Memory B cell (primary cell): ENCODE data around the gene CHTF18.
"Not testable (repeated sequence)": the region's sequence is repeated elsewhere in the genome, so short reads cannot be mapped to it uniquely, and the experiment has no call there.

Experiments used
- ATAC-seq: fragments of 150-1000 bp; cut with Tn5 transposase; 2 replicates; pipeline ENCODE4 v1.10.0; 2021; ENCODE audit warnings: low read depth, mild to moderate bottlenecking, moderate library complexity
- DNase-seq, 2 donors: peaks; one replicate each; pipeline ENCODE4 v3.0.0; 2022; ENCODE audit warnings: low spot score in 2 of 2
- H3K27ac Mint-ChIP-seq: one replicate; pipeline ENCODE4 v1.8.0; 2022; ENCODE audit warnings: mild to moderate bottlenecking, moderate library complexity, mixed read lengths
- H3K27me3 Mint-ChIP-seq: one replicate; pipeline ENCODE4 v1.8.0; 2022; ENCODE audit warnings: mixed read lengths
- H3K36me3 Mint-ChIP-seq: one replicate; pipeline ENCODE4 v1.8.0; 2022; ENCODE audit warnings: mild to moderate bottlenecking, mixed read lengths
- H3K4me1 Mint-ChIP-seq: one replicate; pipeline ENCODE4 v1.8.0; 2022; ENCODE audit warnings: mixed read lengths
- H3K4me3 Mint-ChIP-seq: one replicate; pipeline ENCODE4 v1.8.0; 2022; ENCODE audit warnings: mild to moderate bottlenecking, moderate library complexity, mixed read lengths
- H3K9me3 Mint-ChIP-seq: one replicate; pipeline ENCODE4 v1.8.0; 2022; ENCODE audit warnings: mixed read lengths

The CHTF18 gene

DNA sequence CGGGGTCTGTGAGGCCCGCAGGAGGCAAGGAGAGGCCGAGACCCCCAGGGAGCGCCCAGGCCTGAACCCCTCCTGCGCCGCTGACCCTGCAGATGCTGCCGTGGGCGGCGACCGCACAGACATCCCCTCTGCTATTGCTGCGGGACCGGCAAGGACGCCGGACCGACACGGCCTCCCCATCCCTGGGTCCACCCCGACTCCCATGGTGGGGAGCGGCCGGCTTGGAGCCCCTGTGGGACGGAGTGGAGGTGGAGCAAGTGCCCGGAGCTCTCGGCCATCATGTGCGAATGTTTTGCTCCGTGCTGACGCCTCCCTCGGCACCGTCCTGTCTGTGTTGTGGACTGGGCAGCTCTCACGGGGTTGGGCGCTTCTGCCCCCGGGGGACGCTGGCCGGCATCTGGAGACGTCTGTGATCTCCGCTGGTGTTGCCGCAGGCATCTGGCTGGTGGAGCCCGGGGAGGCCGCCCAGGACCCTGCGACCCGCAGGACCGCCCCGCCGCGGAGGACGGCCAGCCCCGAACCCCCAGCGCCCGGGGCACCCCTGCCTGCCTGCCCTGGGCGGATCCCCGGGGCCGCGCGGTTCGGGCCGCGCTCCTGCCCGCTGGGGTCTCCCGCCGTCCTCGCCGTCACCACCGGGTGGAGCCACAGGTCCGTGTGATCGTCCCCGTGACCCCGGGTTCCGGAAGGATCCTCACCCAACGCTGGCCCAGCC lies 24.9 kb downstream of the CHTF18 start:
- peak; percentile 62 for ATAC-seq
- H3K4me3 Mint-ChIP-seq, result no peak overlapping the region
- H3K36me3 Mint-ChIP-seq, result peaks cover 5% of the 10 kb centered on the region
- no peak for DNase-seq
- peaks cover 5% of the 10 kb centered on the region for H3K4me1 Mint-ChIP-seq
- peaks cover 17% of the 10 kb centered on the region for H3K27me3 Mint-ChIP-seq
- peaks cover 2% of the 10 kb centered on the region for H3K9me3 Mint-ChIP-seq
- H3K27ac Mint-ChIP-seq, result no peak overlapping the region

- Mint-ChIP-seq H3K27ac (no peak overlapping the region), H3K4me1 (peaks cover 2% of the 10 kb centered on the region), H3K27me3 (peaks cover 17% of the 10 kb centered on the region), H3K36me3 (peaks cover 5% of the 10 kb centered on the region), H3K9me3 (peaks cover 2% of the 10 kb centered on the region), H3K4me3 (no peak overlapping the region)
- DNase-seq (no peak), ATAC-seq (no peak)
Measured at GRCh38 chr16:813916-814412, 25.5 kb downstream of the CHTF18 start.

DNA sequence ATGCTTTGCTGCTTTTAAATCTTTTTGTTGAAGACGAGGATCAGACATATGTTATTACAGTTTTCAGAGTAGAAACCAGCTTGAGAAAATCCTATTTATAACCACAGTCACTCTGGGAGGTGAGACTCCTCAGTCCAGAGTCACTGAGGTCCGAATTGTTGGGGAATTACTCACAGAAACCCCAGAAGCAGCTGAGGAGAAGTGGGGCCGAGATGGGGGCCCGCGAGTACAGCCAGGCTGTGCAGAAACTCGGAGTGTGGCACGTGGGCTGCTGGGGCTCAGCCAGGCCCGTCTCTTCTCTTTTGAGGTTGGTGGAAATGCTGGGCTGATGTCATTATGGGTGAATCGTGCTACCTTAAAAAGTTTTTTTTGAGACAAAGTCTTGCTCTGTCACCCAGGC lies 26.6 kb downstream of the CHTF18 start:
- H3K4me1 Mint-ChIP-seq, result peaks cover 5% of the 10 kb centered on the region
- ATAC-seq (no peak), DNase-seq (no peak)
- no peak overlapping the region for H3K4me3 Mint-ChIP-seq
- peaks cover 5% of the 10 kb centered on the region for H3K36me3 Mint-ChIP-seq
- peaks cover 17% of the 10 kb centered on the region for H3K27me3 Mint-ChIP-seq
- no peak overlapping the region for H3K27ac Mint-ChIP-seq
- H3K9me3 Mint-ChIP-seq, result peaks cover 2% of the 10 kb centered on the region

DNA sequence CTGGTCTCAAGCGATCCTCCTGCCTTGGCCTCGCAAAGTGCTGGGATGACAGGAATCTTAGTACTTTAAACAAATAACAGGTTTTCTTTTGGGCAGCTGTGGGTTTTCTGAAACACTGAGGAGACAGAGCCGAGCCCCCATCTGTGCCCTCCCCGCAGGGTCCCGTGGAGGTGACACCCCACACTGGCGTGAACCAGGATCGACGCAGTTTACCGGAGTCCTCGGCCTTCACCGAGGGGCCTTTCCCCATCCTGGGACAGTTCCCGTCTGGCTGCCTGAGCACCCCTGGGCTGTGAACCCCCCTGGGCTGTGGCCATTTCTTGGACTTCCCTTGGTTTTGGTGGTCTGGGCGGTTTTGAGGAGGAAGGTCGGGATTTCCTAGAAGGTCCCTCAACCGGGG lies 27.4 kb downstream of the CHTF18 start:
- Mint-ChIP-seq H3K27ac (no peak overlapping the region), H3K36me3 (peaks cover 5% of the 10 kb centered on the region)

DNA sequence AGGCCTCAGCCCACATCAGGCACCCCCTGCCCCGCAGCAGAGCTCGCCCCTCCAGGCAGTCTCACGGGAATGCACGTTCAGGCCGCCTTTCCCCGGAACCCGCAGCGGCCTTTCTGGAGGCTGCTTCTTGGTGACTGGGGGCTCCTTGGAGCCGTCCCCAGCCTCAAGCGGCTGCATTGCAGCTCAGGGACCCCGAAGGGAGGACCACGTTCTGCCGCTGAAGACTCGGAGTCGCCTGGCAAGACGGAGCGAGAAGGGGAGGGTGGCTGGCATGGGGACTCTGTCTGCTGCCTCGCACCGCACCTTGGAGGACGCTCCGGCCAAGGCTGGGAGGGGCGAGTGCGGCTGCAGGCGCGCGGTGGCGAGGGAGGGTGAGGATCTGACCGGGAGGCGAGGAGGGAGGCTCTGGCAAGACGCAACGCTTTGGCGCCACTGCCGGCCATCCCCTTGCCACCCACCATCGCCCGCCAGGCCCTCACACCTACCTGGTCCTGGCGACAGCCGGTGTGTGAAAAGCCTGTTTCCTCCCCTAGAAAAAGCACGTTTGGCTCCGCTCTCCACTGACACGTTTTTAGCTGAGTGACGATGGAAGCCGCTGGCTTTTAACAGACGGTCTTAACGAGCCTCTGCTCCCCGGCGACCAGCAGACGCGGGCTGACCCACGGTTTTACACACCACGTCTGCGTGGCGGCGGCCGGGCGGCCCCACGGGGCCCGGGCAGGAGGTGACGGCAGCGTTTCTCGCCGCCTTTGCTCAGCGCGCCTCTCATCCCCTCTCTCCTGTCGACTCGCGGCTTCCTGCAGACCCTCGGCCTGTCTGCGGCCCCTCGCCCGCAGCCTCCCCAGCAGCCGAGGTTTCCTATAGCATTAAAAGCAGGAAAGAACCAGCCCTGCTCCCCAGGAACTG lies 28.8 kb downstream of the CHTF18 start:
- ATAC-seq (no peak), DNase-seq (no peak)
- peaks cover 7% of the 10 kb centered on the region for H3K4me1 Mint-ChIP-seq
- H3K4me3 Mint-ChIP-seq, result no peak overlapping the region
- H3K9me3 Mint-ChIP-seq, result no peaks in the 10 kb centered on the region
- no peak overlapping the region for H3K27ac Mint-ChIP-seq
- peaks cover 14% of the 10 kb centered on the region for H3K27me3 Mint-ChIP-seq
- H3K36me3 Mint-ChIP-seq, result peaks cover under 1% of the 10 kb centered on the region

More for the DNA sequence above, 27.4 kb downstream of the CHTF18 start:
- DNase-seq, result no peak
- peaks cover 16% of the 10 kb centered on the region for H3K27me3 Mint-ChIP-seq
- peaks cover 7% of the 10 kb centered on the region for H3K4me1 Mint-ChIP-seq
- peaks cover 2% of the 10 kb centered on the region for H3K9me3 Mint-ChIP-seq
- H3K4me3 Mint-ChIP-seq, result no peak overlapping the region
- no peak for ATAC-seq

- no peaks in the 10 kb centered on the region for H3K36me3 Mint-ChIP-seq
- ATAC-seq, result no peak
- no peak overlapping the region for H3K4me3 Mint-ChIP-seq
- peaks cover 5% of the 10 kb centered on the region for H3K4me1 Mint-ChIP-seq
- no peak for DNase-seq
- no peaks in the 10 kb centered on the region for H3K9me3 Mint-ChIP-seq
- no peak overlapping the region for H3K27ac Mint-ChIP-seq
- H3K27me3 Mint-ChIP-seq, result peaks cover 9% of the 10 kb centered on the region
Measured at GRCh38 chr16:818132-818531, 29.7 kb downstream of the CHTF18 start.

- no peak overlapping the region for H3K27ac Mint-ChIP-seq
- H3K27me3 Mint-ChIP-seq, result peaks cover 11% of the 10 kb centered on the region
- no peaks in the 10 kb centered on the region for H3K36me3 Mint-ChIP-seq
- no peak overlapping the region for H3K4me3 Mint-ChIP-seq
- H3K9me3 Mint-ChIP-seq, result no peaks in the 10 kb centered on the region
- peaks cover 5% of the 10 kb centered on the region for H3K4me1 Mint-ChIP-seq
- DNase-seq, result no peak
- no peak for ATAC-seq
Measured at GRCh38 chr16:818592-818991, 30.2 kb downstream of the CHTF18 start.

DNA sequence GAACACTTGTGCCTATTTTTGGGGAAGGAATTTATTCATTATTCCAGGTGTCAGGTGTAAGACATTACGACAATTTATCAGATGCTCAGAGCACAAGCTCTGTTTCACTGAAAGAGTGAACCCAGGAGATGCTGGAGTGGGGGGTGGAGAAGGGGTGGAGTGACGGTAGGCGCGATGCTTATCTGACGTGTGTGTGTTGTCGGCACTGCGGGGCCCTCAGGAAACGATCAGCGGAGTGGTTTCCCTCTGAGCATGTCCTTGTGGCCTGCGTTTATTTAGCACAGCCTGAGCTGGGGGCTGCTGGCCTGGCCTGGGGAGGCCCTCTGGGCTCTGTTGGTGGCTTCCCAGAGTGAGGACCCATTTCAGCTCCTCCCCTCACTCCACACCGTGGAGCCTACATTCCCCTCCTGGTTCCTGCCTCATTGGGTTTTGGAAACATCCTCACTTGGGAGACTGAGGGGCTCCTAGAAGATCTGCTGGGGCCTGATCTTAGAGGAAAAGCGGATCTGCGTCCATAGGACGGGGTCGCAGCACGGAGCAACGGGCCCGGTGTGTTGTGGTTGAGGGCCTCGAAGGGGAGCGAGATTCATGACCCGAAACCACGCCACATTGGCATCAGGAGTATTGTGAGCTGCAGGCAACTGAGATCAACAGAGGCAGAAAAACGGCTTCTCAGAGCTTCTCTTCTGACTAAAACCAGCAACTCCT lies 31.1 kb downstream of the CHTF18 start:
- Mint-ChIP-seq H3K4me1 (peaks cover 5% of the 10 kb centered on the region), H3K27me3 (peaks cover 11% of the 10 kb centered on the region), H3K9me3 (no peaks in the 10 kb centered on the region), H3K36me3 (no peaks in the 10 kb centered on the region), H3K4me3 (no peak overlapping the region), H3K27ac (no peak overlapping the region)
- peak; percentile 54 for ATAC-seq
- DNase-seq, result no peak

GRCh38 chr16:820044-820408 lies 31.6 kb downstream of the CHTF18 start:
- H3K27me3 Mint-ChIP-seq, result peaks cover 11% of the 10 kb centered on the region
- H3K27ac Mint-ChIP-seq, H3K9me3 Mint-ChIP-seq: not testable (repeated sequence)

GRCh38 chr16:820748-821147 lies 32.3 kb downstream of the CHTF18 start:
- Mint-ChIP-seq H3K4me3 (no peak overlapping the region), H3K4me1 (peaks cover 5% of the 10 kb centered on the region), H3K9me3 (no peaks in the 10 kb centered on the region), H3K36me3 (no peaks in the 10 kb centered on the region), H3K27me3 (peaks cover 11% of the 10 kb centered on the region), H3K27ac (no peak overlapping the region)
- ATAC-seq (no peak), DNase-seq (no peak)

More at GRCh38 chr16:820044-820408, 31.6 kb downstream of the CHTF18 start:
- not testable (repeated sequence) for H3K36me3 Mint-ChIP-seq, ATAC-seq, H3K4me3 Mint-ChIP-seq, DNase-seq, H3K4me1 Mint-ChIP-seq

- Mint-ChIP-seq H3K4me1 (peaks cover 5% of the 10 kb centered on the region), H3K9me3 (no peaks in the 10 kb centered on the region), H3K27me3 (peaks cover 9% of the 10 kb centered on the region), H3K36me3 (no peaks in the 10 kb centered on the region), H3K27ac (no peak overlapping the region), H3K4me3 (no peak overlapping the region)
- ATAC-seq (no peak), DNase-seq (no peak)
Measured at GRCh38 chr16:821751-822150, 33.3 kb downstream of the CHTF18 start.

- DNase-seq (no peak), ATAC-seq (no peak)
- peaks cover 5% of the 10 kb centered on the region for H3K4me1 Mint-ChIP-seq
- no peaks in the 10 kb centered on the region for H3K9me3 Mint-ChIP-seq
- no peak overlapping the region for H3K4me3 Mint-ChIP-seq
- H3K27me3 Mint-ChIP-seq, result peaks cover 9% of the 10 kb centered on the region
- no peaks in the 10 kb centered on the region for H3K36me3 Mint-ChIP-seq
- H3K27ac Mint-ChIP-seq, result no peak overlapping the region
Measured at GRCh38 chr16:822174-822908, 33.9 kb downstream of the CHTF18 start.

DNA sequence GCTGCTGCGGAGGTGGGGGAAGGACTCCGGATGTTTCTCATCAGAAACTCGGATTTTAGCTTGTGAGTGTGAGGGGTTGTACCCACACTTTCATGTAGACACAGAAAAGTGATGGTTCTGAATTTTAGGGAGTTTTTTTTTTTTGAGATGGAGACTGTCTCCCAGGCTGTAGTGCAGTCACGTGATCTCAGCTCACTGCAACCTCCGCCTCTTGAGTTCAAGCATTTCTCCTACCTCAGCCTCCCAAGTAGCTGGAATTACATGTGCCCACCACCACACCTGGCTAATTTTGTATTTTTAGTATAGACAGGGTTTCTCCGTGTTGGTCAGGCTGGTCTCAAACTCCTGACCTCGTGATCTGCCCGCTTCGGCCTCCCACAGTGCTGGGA lies 34.5 kb downstream of the CHTF18 start:
- Mint-ChIP-seq H3K4me3 (no peak overlapping the region), H3K27ac (no peak overlapping the region), H3K4me1 (peaks cover 5% of the 10 kb centered on the region), H3K9me3 (no peaks in the 10 kb centered on the region), H3K27me3 (peaks cover 9% of the 10 kb centered on the region), H3K36me3 (no peaks in the 10 kb centered on the region)
- ATAC-seq, result no peak
- DNase-seq, result no peak
